HG03439 (cell line): ENCODE data around the gene LIPC.

Source experiments
- ATAC-seq: cut with Tn5 transposase; IDR thresholded peaks from one replicate; pipeline ENCODE4 v1.9.1; 2021; ENCODE audit warnings: mild to moderate bottlenecking, moderate library complexity; ENCODE audit not compliant: unreplicated experiment

LIPC gene

GRCh38 chr15:58490888-58491473, 59.2 kb downstream of the LIPC start:
- ATAC-seq: no peak

GRCh38 chr15:58491499-58492202, 59.9 kb downstream of the LIPC start:
- no peak for ATAC-seq

GRCh38 chr15:58492661-58493397, 61.0 kb downstream of the LIPC start:
- no peak for ATAC-seq

GRCh38 chr15:58494567-58494966, 62.8 kb downstream of the LIPC start:
- no peak for ATAC-seq

GRCh38 chr15:58495891-58496408, 64.2 kb downstream of the LIPC start:
- ATAC-seq: no peak

GRCh38 chr15:58497046-58497785, 65.4 kb downstream of the LIPC start:
- no peak for ATAC-seq

GRCh38 chr15:58498821-58499580, 67.2 kb downstream of the LIPC start:
- ATAC-seq: no peak

- ATAC-seq: no peak
These were observed 69.2 kb downstream of the LIPC start for GRCh38 chr15:58501006-58501405.

- ATAC-seq: no peak
These were observed 69.9 kb downstream of the LIPC start for GRCh38 chr15:58501636-58502188.

- no peak for ATAC-seq
These were observed 71.6 kb downstream of the LIPC start for GRCh38 chr15:58503139-58504027.

- ATAC-seq: no peak
These were observed 73.0 kb downstream of the LIPC start for GRCh38 chr15:58504674-58505234.

- no peak for ATAC-seq
These were observed 73.8 kb downstream of the LIPC start for GRCh38 chr15:58505581-58505980.

GRCh38 chr15:58506064-58506490, 74.3 kb downstream of the LIPC start:
- no peak for ATAC-seq

- no peak for ATAC-seq
These were observed 75.2 kb downstream of the LIPC start for GRCh38 chr15:58506783-58507668.

- ATAC-seq: no peak
These were observed 77.8 kb downstream of the LIPC start for GRCh38 chr15:58509556-58509955.

- no peak for ATAC-seq
These were observed 79.2 kb downstream of the LIPC start for GRCh38 chr15:58510715-58511598.

GRCh38 chr15:58511599-58511987, 79.8 kb downstream of the LIPC start:
- ATAC-seq: no peak
